DMS153 (cell line): ENCODE measurements around the gene PDE6G.
"Not testable (repeated sequence)": the region's sequence is repeated elsewhere in the genome, so short reads cannot be mapped to it uniquely, and the experiment has no call there.

Source experiments
- DNase-seq: peaks from one replicate; lab custom pipeline; 2025; lab: John Stamatoyannopoulos, UW

Gene PDE6G

DNA sequence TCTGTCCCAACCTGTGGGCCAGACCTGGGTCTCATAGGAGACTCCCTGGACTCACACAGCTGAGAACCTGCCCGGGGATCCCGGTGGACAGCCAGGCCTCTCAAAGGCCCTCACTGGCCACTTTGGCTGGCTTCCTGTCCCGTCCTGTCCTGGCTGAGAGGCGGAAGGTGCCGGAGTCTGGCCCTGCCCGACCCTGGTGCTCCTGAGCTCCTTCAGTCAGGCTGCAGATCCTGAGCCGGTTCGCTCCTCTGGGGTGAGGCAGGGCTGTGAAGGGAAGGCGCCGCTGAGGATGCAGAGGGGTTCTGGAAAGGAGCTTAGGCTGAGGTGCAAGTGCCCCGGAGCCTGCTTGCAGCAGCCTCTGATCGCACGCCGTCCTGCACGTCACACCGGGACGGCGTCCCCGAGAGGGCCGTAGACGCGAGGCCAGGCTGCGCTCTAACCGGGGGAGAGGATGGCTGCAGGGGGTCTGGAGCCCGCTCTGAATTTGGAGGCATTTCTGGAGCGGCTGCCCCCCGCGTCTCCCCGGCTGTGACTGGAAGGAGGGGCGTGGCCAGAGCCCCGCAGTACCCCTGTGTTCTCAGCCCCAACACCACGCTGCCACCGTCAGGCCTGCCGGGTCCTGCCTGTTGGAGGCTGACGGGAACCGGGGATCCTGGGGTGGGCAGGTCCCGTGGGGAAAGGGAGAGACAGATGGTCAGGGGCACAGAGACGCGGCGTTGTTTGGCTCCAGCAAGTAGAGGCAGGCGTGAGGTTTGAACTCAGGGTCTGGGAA is 31.6 kb upstream of the PDE6G start:
- no peak for DNase-seq

- DNase-seq = no peak
Measured at GRCh38 chr17:81686614-81687013, 30.3 kb upstream of the PDE6G start.

DNA sequence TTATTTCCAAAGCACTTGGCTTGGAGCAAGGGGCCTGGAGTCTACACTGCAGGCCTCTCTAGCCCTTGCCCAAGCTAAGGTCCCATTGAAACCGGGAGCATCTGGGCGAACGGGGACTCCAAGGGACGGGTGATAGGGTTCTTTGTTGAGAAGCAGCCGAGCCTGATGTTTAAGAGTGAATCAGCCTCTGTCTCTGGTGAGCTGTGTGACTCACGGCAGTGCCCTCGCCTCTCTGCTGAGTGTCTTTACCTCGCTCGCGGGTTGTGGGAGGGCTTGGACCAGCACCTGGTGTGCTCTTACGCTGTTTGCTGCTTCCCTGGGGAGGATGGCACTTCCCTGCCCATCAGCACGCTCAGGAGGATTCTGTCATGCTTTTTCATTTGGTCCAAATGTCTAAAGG is 28.8 kb upstream of the PDE6G start:
- no peak for DNase-seq

DNA sequence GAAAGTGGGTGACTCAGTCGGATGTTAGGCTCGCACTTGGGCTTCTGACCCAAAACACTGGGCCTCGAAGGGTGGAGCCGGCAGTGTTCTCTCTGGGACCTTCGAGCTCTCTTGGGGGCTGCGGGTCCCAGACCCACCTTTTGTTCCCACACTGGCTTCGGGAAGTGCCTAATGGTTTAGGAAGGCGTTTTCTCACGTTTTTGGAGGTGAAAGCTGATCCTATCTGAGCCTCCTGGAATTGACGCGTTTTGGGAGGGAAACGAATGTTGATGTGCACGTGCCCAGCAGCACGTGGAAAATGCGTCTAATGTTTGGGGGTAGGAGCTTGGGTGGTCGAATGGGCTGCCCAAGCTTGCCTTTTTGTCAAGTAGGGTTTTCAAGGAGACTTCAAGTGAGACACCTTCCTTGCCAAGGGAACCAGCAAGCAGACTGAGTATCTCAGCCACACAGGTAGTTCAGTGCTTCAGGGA is 28.1 kb upstream of the PDE6G start:
- DNase-seq = no peak

DNA sequence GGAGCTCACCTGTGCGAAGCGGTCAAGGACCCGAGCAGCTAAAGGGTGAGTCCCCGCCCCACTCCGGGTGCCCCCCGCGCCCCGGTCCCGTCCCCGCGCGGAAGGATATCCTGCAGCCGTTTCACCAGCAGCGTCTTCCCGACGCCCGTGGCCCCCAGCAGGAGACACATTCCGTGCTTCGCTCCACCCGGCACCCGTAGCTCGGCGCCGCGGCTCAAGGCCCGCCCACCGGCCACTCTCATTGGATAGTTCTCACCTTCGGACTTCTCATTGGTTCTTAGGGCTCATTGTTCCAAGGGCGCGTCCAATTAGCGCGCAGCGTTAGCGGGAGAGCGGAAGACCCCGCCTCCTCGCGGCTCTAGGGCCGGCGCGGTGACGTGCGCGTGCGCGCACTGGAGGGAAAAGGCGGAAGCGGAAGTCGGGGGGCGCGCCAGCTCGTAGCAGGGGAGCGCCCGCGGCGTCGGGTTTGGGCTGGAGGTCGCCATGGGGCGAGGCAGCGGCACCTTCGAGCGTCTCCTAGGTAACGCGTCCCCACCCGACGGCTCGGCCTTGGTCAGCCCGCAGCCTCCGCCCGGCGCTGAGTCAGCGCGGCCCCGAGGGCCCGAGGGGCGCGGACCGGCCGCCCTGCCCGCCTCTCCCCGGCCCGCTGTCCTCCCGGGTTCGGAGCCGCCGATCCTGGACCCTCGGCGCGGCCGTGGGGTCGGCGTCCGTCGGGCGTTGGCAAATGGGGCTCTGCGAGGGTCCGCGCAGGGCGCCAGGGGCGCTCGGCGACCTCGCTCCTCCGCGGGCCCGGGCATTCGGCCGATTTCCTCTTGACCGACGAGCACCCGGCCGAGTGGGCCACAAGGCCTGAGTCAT is 27.5 kb upstream of the PDE6G start, which contains the start of the genes ARL16 and HGS:
Gene ARL16, minus strand, starts transcription at position 214 of the 858 bp plus-strand sequence. Its CDS starts 44 bp downstream, at position 170.
Gene HGS, plus strand, starts transcription at position 428 of the 858 bp plus-strand sequence. Its CDS starts 56 bp downstream, at position 484.
- peak; percentile 98 for DNase-seq

DNA sequence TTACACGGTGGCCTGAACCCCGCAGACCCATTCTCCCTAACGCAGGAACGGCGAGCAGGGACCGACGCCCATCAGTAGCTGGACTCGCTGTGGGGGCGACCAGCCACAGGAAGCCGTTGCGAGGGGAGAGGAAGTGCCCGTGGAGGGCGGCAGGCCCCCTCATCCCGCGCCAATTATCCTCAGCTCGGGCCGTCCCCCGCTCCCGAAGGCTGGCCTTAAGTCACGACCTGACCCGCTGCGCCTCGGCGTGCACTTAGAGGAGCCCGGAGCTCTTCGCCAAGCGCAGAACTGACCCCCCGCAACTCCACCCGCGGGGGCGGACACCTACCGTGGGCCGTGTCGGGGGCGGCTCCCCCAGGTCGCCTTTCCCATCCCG is 26.9 kb upstream of the PDE6G start:
- no peak for DNase-seq

DNA sequence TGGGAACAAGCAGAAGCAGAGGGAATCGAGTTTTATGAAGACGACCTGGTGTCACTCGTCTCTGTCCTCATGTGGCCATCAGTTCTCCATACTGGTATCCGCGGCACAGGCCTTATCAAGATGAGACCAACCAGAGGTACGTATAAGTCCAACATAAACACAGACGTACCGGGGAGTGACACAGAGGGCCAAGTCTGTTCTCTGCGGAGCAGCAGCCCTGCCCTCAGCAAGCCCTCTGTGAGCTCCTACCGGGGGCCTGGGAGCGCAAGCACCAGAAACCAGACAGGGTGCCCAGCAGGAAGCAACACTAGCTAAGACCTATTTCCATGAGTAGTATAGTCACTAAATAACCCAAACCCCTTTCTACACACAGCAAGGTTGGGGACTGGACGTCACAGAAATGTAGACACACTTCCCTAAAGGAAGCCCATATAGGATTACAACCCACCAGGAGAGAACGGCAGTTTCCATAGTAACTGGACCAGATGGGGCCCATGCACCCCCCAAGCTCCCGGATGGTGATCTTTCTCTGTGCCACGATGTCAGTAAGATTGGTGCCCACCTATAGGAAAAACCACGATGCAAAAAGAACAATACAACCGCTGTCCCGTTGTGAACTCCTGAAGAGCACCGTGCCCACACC is 26.3 kb upstream of the PDE6G start:
- no peak for DNase-seq

GRCh38 chr17:81681672-81682071 is 25.3 kb upstream of the PDE6G start:
- no peak for DNase-seq

DNA sequence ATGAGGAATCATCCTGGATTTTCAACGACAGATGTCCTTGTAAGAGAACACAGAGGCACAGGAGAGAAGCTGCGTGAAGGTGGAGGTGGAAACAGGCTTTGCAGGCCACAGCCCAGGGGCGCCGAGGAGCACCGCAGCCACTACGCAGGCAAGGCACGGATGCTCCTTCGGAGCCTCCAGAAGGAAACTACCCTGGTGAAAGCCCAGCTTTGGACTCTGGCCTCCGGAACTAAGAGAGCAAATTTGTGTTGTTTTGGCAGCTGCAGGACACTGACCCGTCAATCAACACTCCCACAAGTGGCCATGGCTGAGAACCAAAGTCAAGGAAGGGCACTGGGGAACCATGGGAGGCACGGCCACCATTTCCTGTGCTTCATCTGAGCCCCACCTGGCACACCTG is 23.8 kb upstream of the PDE6G start:
- no peak for DNase-seq

DNA sequence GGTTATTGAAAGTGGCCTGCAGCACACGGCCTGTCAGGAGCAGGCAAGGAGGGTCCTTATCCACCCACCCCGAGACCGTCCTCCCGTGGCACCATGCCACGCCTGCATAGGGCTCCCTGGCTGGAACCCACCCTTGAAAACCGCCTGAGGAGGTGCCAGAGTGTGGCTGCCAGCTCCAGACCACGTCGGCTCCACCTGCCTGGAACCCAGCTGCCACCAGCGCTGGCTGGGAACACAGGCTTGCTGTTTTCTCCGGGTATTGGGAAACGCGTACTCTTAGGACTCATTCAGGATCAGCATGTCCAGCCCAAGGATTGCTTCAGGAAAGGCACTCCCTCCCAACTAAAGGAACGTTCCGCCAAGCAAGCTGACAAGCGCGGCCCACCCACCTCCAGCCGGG is 20.6 kb upstream of the PDE6G start:
- DNase-seq = no peak

DNA sequence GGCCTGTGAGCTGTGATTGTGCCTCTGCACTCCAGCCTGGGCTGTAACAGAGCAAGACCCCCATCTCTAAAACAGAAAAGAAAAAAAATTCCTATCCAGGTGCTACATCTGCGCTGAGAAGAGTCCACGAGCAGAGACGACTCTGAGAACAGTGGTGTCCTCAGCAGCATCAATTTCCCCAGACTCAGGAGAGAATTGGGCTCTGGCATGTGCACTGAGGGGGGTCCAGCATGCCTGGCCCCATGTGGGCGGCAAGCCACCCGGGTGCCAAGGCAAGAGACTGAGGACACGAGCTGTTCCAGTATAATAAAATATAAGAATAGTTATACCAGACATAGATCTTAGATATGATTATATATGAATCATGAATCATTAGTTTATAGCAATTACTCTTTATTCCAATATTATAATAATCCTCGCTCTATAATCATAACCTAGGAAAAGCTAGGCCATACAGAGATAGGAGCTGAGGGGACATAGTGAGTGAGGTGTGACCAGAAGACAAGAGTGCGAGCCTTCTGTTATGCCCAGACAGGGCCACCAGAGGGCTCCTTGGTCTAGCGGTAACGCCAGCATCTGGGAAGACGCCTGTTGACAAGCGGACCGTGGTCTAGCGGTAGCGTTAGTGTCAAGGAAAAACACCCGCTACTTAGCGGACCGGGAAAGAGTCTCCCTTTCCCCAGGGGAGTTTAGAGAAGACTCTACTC is 19.3 kb upstream of the PDE6G start:
- DNase-seq = not testable (repeated sequence)

DNA sequence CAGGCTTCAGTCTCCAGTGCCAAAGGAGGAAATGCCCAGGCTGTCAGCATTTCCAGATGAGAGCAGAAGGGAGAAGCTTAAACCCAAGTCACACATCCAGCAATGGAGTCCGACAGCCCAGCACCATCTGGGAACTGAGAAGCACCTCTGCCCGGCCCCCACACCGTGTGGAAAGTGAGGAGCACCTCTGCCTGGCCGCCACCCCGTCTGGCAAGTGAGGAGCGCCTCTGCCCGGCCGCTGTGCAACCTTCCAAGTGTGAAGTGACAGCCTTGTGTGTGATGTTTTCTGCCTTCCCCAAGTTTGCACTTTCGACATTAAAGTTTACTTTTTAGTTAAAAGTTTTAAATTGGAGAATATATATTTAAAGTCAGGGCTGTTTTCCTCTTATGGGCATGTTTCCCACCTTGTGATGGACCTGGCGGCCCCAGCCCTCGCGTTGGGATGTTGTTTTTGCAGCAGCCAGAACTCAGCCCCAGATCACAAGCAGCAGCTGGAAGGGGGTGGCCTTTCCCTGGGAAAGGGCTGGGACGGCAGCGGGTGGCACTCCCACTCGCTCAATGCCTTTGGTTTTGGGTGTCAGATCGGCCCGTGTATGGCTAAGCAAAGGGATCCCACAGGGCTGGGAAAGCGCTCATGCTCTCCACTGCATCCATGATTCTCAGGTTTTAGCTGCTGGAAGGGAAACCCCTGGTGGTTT is 17.4 kb upstream of the PDE6G start:
- DNase-seq = no peak

- DNase-seq = no peak
Measured at GRCh38 chr17:81672954-81673353, 16.6 kb upstream of the PDE6G start.

- no peak for DNase-seq
Measured at GRCh38 chr17:81672504-81672903, 16.2 kb upstream of the PDE6G start.

DNA sequence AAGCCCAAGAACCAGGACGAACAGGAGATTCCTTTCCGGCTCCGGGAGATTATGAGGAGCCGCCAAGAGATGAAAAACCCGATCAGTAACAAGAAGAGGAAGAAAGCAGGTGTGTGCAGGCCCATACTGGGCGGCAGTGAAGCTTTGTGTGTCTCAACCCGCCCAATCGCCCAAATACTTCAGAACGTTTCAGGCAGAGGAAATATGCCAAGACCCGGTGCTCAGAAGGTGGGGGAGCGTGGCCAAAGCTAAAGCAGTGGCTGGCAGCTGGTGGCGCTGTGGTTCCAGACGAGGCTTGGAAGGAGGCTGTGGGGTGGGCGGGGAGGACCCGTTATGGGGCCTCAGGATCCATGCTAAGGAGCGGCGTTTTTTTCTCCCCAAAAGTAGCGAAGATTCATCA is 11.4 kb upstream of the PDE6G start:
- DNase-seq = no peak

DNA sequence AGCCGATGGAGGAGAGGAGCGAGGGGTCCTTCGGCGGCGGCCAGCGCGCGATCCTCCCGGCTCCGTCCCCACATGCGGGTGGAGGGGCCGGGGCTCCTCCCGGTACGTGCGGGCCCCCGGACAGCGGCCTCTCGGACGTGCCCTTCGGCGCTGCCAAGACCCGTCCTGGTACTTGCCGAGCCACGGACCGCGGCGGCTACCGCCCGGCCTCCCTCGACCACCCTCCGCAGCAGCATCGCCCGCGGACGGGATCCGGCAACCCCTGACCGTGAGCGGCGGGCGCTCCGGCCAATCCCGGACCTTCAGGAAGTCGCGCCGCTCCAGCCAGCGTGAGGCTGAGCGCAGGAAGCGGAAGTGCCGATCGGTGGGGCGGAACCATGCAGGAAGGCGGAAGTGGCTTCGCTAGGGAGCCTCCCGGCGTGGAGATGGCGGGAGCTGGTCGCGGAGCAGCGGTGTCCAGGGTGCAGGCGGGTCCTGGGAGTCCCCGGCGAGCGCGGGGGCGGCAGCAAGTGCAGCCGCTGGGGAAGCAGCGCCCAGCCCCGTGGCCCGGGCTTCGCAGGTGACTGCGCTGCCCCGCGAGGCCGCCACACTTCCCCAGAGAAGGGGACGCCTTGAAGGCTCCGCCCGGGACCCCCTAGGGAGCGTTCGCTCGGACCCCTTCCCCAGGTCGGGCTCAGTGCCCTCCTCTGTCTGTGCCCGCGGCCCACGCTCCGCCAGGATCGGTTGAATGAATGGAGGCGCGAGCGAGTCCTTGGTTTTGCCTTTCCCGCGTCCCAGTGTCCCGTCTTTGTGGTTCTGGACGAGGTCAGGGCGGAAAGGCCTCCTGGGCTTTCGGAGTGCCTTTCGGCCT is 10.2 kb upstream of the PDE6G start, which contains the start of the genes CCDC137 and OXLD1:
Gene CCDC137, plus strand, starts transcription at position 396 of the 850 bp plus-strand sequence. Its CDS starts 30 bp downstream, at position 426.
Gene OXLD1, minus strand, starts transcription at position 264 of the 850 bp plus-strand sequence. Its CDS starts 28 bp downstream, at position 236.
- DNase-seq = peak; percentile 90

- DNase-seq = no peak
Measured at GRCh38 chr17:81666092-81666341, 9.7 kb upstream of the PDE6G start.

DNA sequence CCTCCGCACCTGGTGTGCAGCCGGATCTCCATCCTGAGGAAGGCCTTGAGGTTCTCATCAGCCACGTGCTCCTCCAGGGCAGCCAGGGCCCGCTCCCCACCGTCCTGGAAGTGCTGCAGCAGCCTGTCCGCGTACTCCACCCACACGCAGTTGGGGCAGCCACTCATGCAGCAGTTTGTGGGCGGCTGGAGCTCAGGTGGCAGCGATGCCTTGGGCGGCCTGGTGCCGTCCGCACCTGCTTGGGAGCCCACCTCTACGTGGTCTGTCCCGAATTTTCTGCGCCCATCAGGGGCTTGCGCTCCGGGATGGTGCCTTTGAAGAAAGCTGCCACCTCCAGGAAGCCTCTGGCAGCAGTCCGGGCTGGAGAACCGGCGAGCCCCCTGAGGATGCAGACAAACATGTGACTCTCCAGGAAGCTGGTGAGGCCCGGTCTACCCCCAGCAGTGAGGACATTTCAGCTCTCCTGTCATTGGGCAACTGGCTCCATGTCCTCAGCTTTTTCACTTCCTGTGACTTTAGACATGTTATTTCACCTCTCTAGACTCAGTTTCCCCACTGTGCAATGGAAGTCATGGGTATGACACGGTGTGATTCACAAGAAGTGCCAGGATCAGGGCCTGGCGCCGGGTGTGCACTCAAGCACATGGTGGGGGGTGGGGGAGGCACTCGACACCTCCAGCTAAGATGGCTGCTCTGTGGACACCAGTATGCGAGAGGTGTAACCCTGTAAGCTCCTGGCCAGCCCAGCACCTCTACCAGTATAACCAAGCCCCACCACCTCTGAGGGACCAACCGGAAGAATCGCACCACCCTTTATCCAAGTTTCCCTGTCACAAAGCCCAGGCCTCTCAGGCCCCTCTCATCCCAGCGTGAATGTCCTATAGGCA is 9.1 kb upstream of the PDE6G start:
- no peak for DNase-seq

- DNase-seq = no peak
Measured at GRCh38 chr17:81664051-81664470, 7.7 kb upstream of the PDE6G start.
